ENCODE results near the gene GRPR. TPM values are rescaled to one million over a fixed set of nuclear protein-coding genes. Genes with fewer than 3 reads are reported as not detected.
"Not testable (repeated sequence)": the region's sequence is repeated elsewhere in the genome, so short reads cannot be mapped to it uniquely, and the experiment has no call there.

Gene GRPR
- total RNA-seq, 2 donors from 2014 or later: 0.14 to 0.19 TPM

GRCh38 chrX:16171039-16171438, 47.7 kb downstream of the GRPR start:
- no peak for DNase-seq (ENCODE audit: low spot score)
- intact Hi-C loops (cut with DNase I): no loop called here

DNA sequence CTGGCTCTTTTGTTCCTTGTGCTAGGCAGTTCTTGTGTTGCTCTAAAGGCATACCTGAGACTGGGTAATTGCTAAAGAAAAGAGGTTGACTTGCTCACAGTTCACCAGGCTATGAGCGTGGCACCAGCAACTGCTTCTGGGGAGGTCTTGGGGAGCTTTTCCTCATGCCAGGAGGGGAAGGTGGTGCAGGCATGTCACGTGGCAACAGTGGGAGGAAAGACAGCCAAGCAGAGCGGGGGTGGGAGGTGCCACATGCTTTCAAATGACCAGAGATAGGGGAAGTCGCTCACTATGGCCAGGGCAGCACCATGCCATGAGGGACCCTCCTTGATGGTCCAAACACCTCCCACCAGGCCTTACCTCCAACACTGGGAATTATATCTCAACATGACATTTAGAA, 48.6 kb downstream of the GRPR start:
- DNase-seq (ENCODE audit: low spot score): no peak
- intact Hi-C loops (cut with DNase I): no loop called here

GRCh38 chrX:16172391-16172790, 49.0 kb downstream of the GRPR start:
- intact Hi-C loops (cut with DNase I): no loop called here
- DNase-seq (ENCODE audit: low spot score): no peak

- DNase-seq (ENCODE audit: low spot score): no peak
- intact Hi-C loops (cut with DNase I): no loop called here
Measured at GRCh38 chrX:16175329-16176061, 52.1 kb downstream of the GRPR start.

- DNase-seq (ENCODE audit: low spot score): no peak
- intact Hi-C loops (cut with DNase I): no loop called here
Measured at GRCh38 chrX:16177260-16177659, 53.9 kb downstream of the GRPR start.

DNA sequence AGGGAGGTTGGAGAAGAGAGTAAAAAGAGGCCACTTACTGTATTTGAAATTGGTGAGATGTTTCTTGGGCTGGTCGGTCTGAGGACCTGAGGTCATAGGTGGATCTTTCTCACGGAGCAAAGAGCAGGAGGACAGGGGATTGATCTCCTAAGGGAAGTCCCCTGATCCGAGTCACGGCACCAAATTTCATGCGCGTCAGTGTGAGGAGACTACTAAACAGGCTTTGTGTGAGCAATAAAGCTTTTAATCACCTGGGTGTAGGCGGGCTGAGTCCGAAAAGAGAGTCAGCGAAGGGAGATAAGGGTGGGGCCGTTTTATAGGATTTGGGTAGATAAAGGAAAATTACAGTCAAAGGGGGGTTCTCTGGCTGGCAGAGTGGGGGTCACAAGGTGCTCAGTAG, 60.5 kb downstream of the GRPR start:
- intact Hi-C loops (cut with DNase I); DNase-seq (ENCODE audit: low spot score): not testable (repeated sequence)

DNA sequence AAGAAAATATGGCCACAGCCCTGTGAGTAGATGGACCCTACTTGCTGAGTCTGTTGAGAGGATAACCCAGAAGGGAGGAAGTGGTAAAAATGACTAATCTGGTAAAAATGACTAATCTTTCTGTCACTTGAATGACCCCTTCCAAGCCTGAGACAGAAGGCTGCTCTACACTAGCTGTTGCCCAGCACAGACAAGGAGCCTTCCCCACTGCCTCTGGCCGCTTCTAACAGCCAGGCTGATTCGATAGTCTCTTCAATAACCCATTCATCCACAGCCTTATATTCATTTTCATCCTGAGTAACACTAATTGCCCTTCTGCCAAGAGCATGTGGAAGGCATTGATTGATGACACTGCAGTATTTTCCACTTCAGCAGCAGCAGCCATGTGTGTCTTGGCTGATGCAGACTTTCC, 62.4 kb downstream of the GRPR start:
- intact Hi-C loops (cut with DNase I): no loop called here
- no peak for DNase-seq (ENCODE audit: low spot score)

- intact Hi-C loops (cut with DNase I): no loop called here
- DNase-seq (ENCODE audit: low spot score): no peak
Measured at GRCh38 chrX:16186380-16187007, 63.1 kb downstream of the GRPR start.

DNA sequence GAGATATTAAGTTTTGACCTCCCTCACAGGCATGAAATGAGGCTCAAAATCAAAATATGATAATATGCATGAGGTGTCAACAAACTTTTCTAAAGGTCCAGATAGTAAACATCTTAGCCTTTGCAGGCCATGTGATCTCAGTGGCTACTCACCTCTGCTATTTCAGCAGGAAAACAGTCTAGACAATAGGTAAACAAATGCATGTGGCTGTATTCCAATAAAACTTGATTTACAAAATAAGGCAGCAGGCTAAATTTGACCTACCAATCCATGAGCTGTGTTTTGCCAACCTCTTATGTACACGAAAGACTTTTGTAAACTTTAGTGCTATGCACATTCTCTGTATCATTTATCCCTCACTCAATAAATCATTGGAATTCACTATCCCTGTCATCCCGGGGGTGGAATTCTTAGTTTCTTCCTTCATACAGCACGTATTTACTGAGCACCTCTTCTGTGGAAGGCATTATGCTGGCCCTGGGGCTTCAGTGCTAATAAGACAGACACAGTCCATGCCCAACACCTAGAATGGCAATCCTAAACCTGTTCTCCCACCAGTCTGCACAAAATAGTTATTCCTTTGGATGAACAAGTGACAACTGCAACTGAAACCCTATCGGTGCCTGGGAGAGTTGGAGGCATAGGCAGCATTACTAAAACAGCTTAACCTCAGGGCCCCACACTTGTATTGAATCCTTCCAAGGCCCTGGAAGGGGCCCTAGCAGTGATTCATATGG, 63.8 kb downstream of the GRPR start:
- intact Hi-C loops (cut with DNase I): no loop called here
- DNase-seq (ENCODE audit: low spot score): no peak

DNA sequence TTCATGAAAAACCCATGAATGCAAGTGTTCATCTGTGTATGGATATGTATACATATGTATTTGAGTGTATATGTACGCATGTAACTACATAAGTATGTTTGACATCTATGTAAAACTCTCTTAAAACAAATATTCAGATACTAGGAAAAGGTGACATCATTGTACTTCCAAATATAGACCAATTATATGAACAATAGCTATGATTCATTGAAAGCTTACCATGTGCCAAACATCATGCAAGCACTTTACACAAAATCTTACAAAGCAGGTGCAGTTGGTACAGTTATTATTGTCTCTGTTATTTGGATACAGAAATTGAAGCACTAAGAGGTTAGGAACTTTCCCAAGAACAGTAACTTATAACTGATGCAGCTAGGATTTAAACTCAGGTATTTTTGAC, 65.3 kb downstream of the GRPR start:
- DNase-seq (ENCODE audit: low spot score): no peak
- intact Hi-C loops (cut with DNase I): no loop called here

GRCh38 chrX:16191605-16192004, 68.2 kb downstream of the GRPR start:
- intact Hi-C loops (cut with DNase I): no loop called here

GRCh38 chrX:16196829-16197228, 73.5 kb downstream of the GRPR start:
- intact Hi-C loops (cut with DNase I): no loop called here
- no peak for DNase-seq (ENCODE audit: low spot score)

More at GRCh38 chrX:16191605-16192004, 68.2 kb downstream of the GRPR start:
- DNase-seq (ENCODE audit: low spot score): no peak

DNA sequence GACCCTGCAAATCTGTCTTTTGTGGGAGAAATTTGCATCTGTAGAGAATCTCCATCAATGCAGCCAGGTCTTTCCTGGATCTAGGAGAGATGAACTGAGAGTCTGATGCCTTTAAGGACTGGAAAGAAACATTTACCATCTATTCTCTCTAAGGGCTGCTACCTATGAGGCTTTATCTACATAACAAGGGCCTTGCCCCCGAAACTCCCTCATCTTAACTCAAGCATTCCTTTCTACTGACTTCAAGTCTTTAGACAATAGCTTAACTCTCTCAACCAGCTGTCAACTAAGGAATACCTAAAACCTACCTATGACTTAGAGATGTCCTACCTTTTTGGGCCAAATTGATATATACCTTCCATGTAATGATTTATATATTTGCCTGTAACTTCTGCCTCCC, 76.0 kb downstream of the GRPR start:
- no peak for DNase-seq (ENCODE audit: low spot score)

DNA sequence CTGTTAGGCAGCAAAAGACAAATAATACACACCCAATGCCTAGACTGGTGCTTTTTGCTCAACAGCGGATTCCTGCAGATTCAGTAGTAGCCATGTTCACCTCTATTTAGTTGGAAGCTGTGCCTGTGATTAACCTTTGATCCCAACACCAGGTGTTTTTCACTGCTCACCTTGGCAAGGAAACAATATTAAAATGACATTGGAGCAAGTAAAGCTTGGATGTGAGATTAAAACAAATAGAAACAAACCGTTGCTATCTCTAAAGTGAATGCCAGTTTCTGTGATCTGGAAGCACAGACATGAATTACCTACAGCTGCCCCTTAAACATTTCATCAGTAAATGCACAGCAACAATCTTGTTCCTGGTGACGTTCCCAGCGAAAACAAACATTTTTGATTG, 79.6 kb downstream of the GRPR start:
- no peak for DNase-seq (ENCODE audit: low spot score)
- intact Hi-C loops (cut with DNase I): no loop called here

More for the DNA sequence above, 76.0 kb downstream of the GRPR start:
- intact Hi-C loops (cut with DNase I): no loop called here

Other genes starting within 250 kb of the GRPR start
- gene MAGEB17, start 43.9 kb downstream of the GRPR start, total RNA-seq: not detected